ENCODE measurements around the gene PKM.

Gene PKM

GRCh38 chr15:72153269-72154000, 77.6 kb downstream of the PKM start:
- no peak for TF ChIP-seq YY1 (IDR thresholded peaks at IDR 0.05; ENCODE audit: insufficient read depth, insufficient read length)
- TF ChIP-seq SUZ12 (IDR thresholded peaks at IDR 0.05; ENCODE audit: extremely low read depth, insufficient read depth, insufficient read length) = no peak
- TF ChIP-seq ZNF274 (IDR thresholded peaks at IDR 0.05; ENCODE audit: low read depth, low read length) = no peak
- Histone ChIP-seq H3K9me3 (ENCODE audit: insufficient read depth, low read length) (no peaks in the 10 kb centered on the region), H3K4me3 (ENCODE audit: insufficient read length, low read depth) (no peak overlapping the region), H3K4me1 (ENCODE audit: insufficient read depth, insufficient read length) (no peaks in the 10 kb centered on the region), H3K27me3 (ENCODE audit: insufficient read depth, insufficient read length) (no peaks in the 10 kb centered on the region), H3K9ac (ENCODE audit: insufficient read length, low read depth) (no peak overlapping the region), H3K36me3 (ENCODE audit: insufficient read depth, insufficient read length, low read length) (no peaks in the 10 kb centered on the region)
- DNase-seq (ENCODE audit: low read depth, low spot score) = no peak

Data from NT2/D1 (cell line).